Activated T-cell treated with anti-CD3 and anti-CD28 coated beads, Interleukin-2, amount 50 U/mL, for 24 hours (primary cell): Measurements from ENCODE around the gene ZSCAN5C.

Experiments used
- DNase-seq: peaks from one replicate; pipeline ENCODE4 v3.0.0-alpha.2; 2020
- H3K27ac Mint-ChIP-seq: 2 replicates; pipeline ENCODE4 v1.8.0; 2020; ENCODE audit warnings: mild to moderate bottlenecking, mixed read lengths
- H3K27me3 Mint-ChIP-seq: 2 replicates; pipeline ENCODE4 v1.8.0; 2020; ENCODE audit warnings: mixed read lengths
- H3K36me3 Mint-ChIP-seq: 2 replicates; pipeline ENCODE4 v1.8.0; 2020; ENCODE audit warnings: low read depth, mixed read lengths
- H3K4me1 Mint-ChIP-seq: 2 replicates; pipeline ENCODE4 v1.8.0; 2020; ENCODE audit warnings: low read depth, mixed read lengths
- H3K4me3 Mint-ChIP-seq: 2 replicates; pipeline ENCODE4 v1.8.0; 2020; ENCODE audit warnings: mild to moderate bottlenecking, moderate library complexity, mixed read lengths
- H3K9me3 Mint-ChIP-seq: 2 replicates; pipeline ENCODE4 v1.8.0; 2020; ENCODE audit warnings: mixed read lengths

Gene ZSCAN5C, protein sequence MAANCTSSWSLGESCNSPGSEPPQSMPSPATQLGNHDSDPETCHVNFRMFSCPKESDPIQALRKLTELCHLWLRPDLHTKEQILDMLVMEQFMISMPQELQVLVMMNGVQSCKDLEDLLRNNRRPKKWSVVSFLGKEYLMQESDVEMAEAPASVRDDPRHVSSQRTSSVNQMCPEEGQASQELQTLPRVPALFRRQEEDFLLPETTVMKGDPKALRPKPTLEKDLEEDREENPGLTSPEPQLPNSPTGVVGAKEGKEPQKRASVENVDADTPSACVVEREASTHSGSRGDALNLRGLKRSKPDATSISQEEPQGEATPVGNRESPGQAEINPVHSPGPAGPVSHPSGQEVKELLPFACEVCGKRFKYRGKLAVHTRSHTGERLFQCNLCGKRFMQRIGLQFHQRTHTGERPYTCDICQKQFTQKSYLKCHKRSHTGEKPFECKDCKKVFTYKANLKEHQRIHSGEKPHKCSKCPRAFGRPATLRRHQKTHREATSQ

GRCh38 chr19:56201973-56202372 is at the start of gene ZSCAN5C:
Gene ZSCAN5C (plus strand): TSS chr19:56202273. CDS start chr19:56205914, 3,641 bp downstream.
- Mint-ChIP-seq H3K27ac (no peak within 1 kb of the TSS), H3K4me3 (no peak within 1 kb of the TSS), H3K36me3 (no peaks in the 10 kb centered on the region), H3K9me3 (no peaks in the 10 kb centered on the region), H3K4me1 (no peaks in the 10 kb centered on the region), H3K27me3 (peaks cover 10% of the 10 kb centered on the region)
- DNase-seq: no peak

GRCh38 chr19:56152644-56153043 is 49.4 kb upstream of the ZSCAN5C start:
- Mint-ChIP-seq H3K27ac (peak overlapping the region; percentile 34), H3K9me3 (no peaks in the 10 kb centered on the region), H3K4me3 (no peak overlapping the region), H3K4me1 (peaks cover 18% of the 10 kb centered on the region), H3K36me3 (peaks cover 65% of the 10 kb centered on the region), H3K27me3 (no peaks in the 10 kb centered on the region)
- DNase-seq: no peak

DNA sequence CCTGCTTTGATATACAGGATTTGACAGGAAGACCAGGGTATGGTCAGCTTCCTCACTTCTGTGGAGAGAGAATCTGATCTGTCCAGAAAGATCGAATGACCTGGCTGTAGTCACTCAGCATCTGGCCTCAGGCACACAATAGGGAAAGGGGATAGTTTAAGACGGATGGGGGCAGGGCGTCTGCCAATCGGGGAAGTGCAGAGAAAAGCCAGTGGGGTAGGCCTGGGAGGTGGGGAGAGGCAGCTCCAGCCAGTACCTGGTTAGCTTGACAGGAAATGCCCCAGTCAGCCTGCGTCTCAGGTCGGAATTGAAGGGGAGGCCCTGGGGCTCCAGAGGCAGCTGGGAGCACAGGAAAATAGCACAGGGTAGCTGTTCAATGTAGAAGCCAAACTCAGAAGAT is 48.6 kb upstream of the ZSCAN5C start:
- H3K27ac Mint-ChIP-seq: peak overlapping the region; percentile 34
- no peak for DNase-seq
- H3K36me3 Mint-ChIP-seq: peaks cover 65% of the 10 kb centered on the region
- H3K4me3 Mint-ChIP-seq: no peak overlapping the region
- H3K9me3 Mint-ChIP-seq: no peaks in the 10 kb centered on the region
- H3K27me3 Mint-ChIP-seq: no peaks in the 10 kb centered on the region
- H3K4me1 Mint-ChIP-seq: peaks cover 18% of the 10 kb centered on the region

GRCh38 chr19:56155124-56155687 is 46.9 kb upstream of the ZSCAN5C start:
- H3K4me1 Mint-ChIP-seq: peaks cover 17% of the 10 kb centered on the region
- no peak overlapping the region for H3K4me3 Mint-ChIP-seq
- H3K27me3 Mint-ChIP-seq: no peaks in the 10 kb centered on the region
- H3K27ac Mint-ChIP-seq: no peak overlapping the region
- no peaks in the 10 kb centered on the region for H3K9me3 Mint-ChIP-seq
- DNase-seq: no peak
- peaks cover 66% of the 10 kb centered on the region for H3K36me3 Mint-ChIP-seq

- DNase-seq: no peak
- peaks cover 17% of the 10 kb centered on the region for H3K4me1 Mint-ChIP-seq
- H3K27me3 Mint-ChIP-seq: no peaks in the 10 kb centered on the region
- H3K27ac Mint-ChIP-seq: no peak overlapping the region
- no peak overlapping the region for H3K4me3 Mint-ChIP-seq
- peaks cover 75% of the 10 kb centered on the region for H3K36me3 Mint-ChIP-seq
- H3K9me3 Mint-ChIP-seq: no peaks in the 10 kb centered on the region
Observed at GRCh38 chr19:56156768-56157167, 45.3 kb upstream of the ZSCAN5C start.

DNA sequence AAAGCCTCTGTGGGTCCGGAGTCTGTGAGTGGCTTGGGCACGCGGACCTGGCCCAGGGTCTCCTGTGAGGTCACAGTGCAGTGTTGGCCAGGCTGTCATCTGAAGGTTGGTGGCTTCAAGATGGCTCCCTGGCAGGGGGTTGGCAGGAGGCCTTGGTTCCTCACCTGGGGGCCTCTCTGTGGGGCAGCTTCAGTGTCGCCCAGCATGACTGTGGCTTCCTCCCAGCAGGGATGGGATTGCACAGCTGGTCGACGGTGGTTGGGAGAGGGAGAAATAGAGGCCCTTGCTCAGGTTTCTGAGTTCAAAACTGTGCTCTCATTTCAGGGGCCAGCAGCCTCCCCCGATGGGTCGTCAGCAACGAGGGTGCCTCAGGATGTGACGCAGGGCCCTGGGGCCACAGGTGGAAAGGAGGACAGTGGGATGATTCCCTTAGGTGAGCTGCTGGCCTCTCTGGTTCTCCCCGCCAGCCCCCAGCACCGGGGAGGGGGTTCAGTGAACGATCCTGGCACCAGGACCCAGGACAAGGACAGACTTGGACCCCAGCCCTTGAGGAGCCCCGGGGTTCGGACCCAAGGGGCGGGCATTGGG is 43.8 kb upstream of the ZSCAN5C start:
- peaks cover 75% of the 10 kb centered on the region for H3K36me3 Mint-ChIP-seq
- no peak overlapping the region for H3K4me3 Mint-ChIP-seq
- H3K27ac Mint-ChIP-seq: no peak overlapping the region
- H3K27me3 Mint-ChIP-seq: no peaks in the 10 kb centered on the region
- H3K9me3 Mint-ChIP-seq: no peaks in the 10 kb centered on the region
- no peak for DNase-seq
- peaks cover 16% of the 10 kb centered on the region for H3K4me1 Mint-ChIP-seq

GRCh38 chr19:56159009-56159559 is 43.0 kb upstream of the ZSCAN5C start:
- Mint-ChIP-seq H3K9me3 (no peaks in the 10 kb centered on the region), H3K4me3 (no peak overlapping the region), H3K36me3 (peaks cover 69% of the 10 kb centered on the region), H3K4me1 (peaks cover 12% of the 10 kb centered on the region), H3K27ac (no peak overlapping the region), H3K27me3 (no peaks in the 10 kb centered on the region)
- no peak for DNase-seq

- H3K9me3 Mint-ChIP-seq: no peaks in the 10 kb centered on the region
- H3K4me1 Mint-ChIP-seq: peaks cover 12% of the 10 kb centered on the region
- no peak for DNase-seq
- H3K4me3 Mint-ChIP-seq: no peak overlapping the region
- H3K36me3 Mint-ChIP-seq: peaks cover 64% of the 10 kb centered on the region
- no peaks in the 10 kb centered on the region for H3K27me3 Mint-ChIP-seq
- H3K27ac Mint-ChIP-seq: no peak overlapping the region
Observed at GRCh38 chr19:56159622-56160271, 42.3 kb upstream of the ZSCAN5C start.

- Mint-ChIP-seq H3K4me1 (peaks cover 12% of the 10 kb centered on the region), H3K27me3 (no peaks in the 10 kb centered on the region), H3K4me3 (no peak overlapping the region), H3K27ac (no peak overlapping the region), H3K36me3 (peaks cover 46% of the 10 kb centered on the region), H3K9me3 (no peaks in the 10 kb centered on the region)
- DNase-seq: no peak
Observed at GRCh38 chr19:56161534-56161933, 40.5 kb upstream of the ZSCAN5C start.

- Mint-ChIP-seq H3K36me3 (peaks cover 40% of the 10 kb centered on the region), H3K9me3 (no peaks in the 10 kb centered on the region), H3K4me1 (peaks cover 12% of the 10 kb centered on the region), H3K27me3 (no peaks in the 10 kb centered on the region), H3K4me3 (no peak overlapping the region), H3K27ac (peak overlapping the region; percentile 71)
- no peak for DNase-seq
Observed at GRCh38 chr19:56162258-56162657, 39.8 kb upstream of the ZSCAN5C start.

- Mint-ChIP-seq H3K9me3 (no peaks in the 10 kb centered on the region), H3K4me3 (no peak overlapping the region), H3K4me1 (peaks cover 12% of the 10 kb centered on the region), H3K27me3 (no peaks in the 10 kb centered on the region), H3K36me3 (peaks cover 32% of the 10 kb centered on the region), H3K27ac (no peak overlapping the region)
- no peak for DNase-seq
Observed at GRCh38 chr19:56163097-56163496, 39.0 kb upstream of the ZSCAN5C start.

DNA sequence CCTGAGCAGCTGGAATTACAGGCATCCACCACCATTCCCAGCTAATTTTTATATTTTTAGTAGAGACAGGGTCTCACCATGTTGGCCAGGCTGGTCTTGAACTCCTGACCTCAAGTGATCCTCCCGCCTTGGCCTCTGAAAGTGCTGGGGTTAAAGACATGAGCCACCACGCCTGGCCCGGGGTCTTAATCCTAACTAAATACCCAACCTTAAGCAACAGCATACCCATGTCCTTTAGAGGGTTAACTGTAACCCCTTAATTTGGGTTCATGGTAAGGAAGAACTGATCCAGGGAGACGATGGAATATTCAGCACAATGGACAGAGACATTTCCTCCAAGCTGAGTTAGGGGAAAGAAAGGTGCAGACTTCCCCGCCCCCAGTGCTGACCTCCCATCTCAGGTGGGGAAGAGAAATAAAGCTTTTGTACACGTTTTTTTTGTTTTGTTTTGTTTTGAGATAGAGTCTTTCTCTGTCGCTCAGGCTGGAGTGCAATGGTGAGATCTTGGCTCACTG is 35.0 kb upstream of the ZSCAN5C start:
- Mint-ChIP-seq H3K4me3 (no peak overlapping the region), H3K4me1 (peaks cover 6% of the 10 kb centered on the region), H3K36me3 (peaks cover 1% of the 10 kb centered on the region), H3K27me3 (no peaks in the 10 kb centered on the region), H3K27ac (no peak overlapping the region), H3K9me3 (no peaks in the 10 kb centered on the region)
- DNase-seq: no peak

- H3K27me3 Mint-ChIP-seq: no peaks in the 10 kb centered on the region
- no peaks in the 10 kb centered on the region for H3K4me1 Mint-ChIP-seq
- no peaks in the 10 kb centered on the region for H3K36me3 Mint-ChIP-seq
- no peaks in the 10 kb centered on the region for H3K9me3 Mint-ChIP-seq
- H3K27ac Mint-ChIP-seq: no peak overlapping the region
- no peak overlapping the region for H3K4me3 Mint-ChIP-seq
- no peak for DNase-seq
Observed at GRCh38 chr19:56170261-56170660, 31.8 kb upstream of the ZSCAN5C start.

DNA sequence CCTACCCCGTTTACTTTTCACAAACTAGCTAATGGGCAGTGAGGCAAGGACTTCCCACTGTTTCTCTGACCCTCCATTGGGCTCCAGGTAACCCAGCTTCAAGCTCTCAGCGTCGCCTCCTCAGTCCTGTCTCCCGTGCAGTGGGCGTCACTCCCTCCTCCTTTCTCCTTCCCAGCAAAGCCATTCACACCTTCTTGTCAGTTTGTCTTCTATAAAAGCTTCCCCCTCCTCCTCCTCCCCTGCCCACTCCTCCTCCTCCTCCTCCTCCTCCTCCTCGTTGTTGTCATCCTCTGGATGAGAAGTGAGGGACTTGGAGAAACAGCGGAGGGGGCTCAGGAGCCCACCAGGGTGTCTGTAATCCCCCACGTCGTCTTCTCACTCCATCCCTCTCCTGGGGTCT is 28.0 kb upstream of the ZSCAN5C start:
- no peak for DNase-seq
- Mint-ChIP-seq H3K4me3 (no peak overlapping the region), H3K4me1 (no peaks in the 10 kb centered on the region), H3K36me3 (no peaks in the 10 kb centered on the region), H3K9me3 (no peaks in the 10 kb centered on the region), H3K27me3 (no peaks in the 10 kb centered on the region), H3K27ac (no peak overlapping the region)
